Left kidney (tissue), 8 donors: ENCODE results near the gene LRRD1. TPM values are rescaled to one million over a fixed set of nuclear protein-coding genes. Genes with fewer than 3 reads are reported as not detected.
"Not testable (repeated sequence)": the region's sequence is repeated elsewhere in the genome, so short reads cannot be mapped to it uniquely, and the experiment has no call there.

Source experiments
- DNase-seq: peaks from one replicate; pipeline ENCODE4 v3.0.0-alpha.2; 2013
- long read RNA-seq, 8 donors: transcript quantifications; one replicate each; lab custom pipeline, GENCODE V29; 2026
- polyA plus RNA-seq: library from polyadenylated mRNA; unstranded; fragments of 120-200 nt; gene quantifications from one replicate; pipeline ENCODE4 v1.2.1, GENCODE V29; 2013; ENCODE audit not compliant: insufficient read length

Gene LRRD1
- polyA plus RNA-seq = 0.75 TPM
- long read RNA-seq, donor 1 = 0 reads
- long read RNA-seq, donor 2 = 0 reads
- long read RNA-seq, donor 3 = 0 reads
- long read RNA-seq, donor 4 = 0 reads
- long read RNA-seq, donor 5 = 0 reads
- long read RNA-seq, donor 6 = 0 reads
- long read RNA-seq, donor 7 = 0 reads
- long read RNA-seq, donor 8 = 0 reads

GRCh38 chr7:92178928-92179924, at the start of gene LRRD1:
TSS of gene LRRD1 (minus strand) at chr7:92179142. CDS start at chr7:92165202, 13,940 bp downstream.
- peak; percentile 89 for DNase-seq

GRCh38 chr7:92228742-92229141, 49.8 kb upstream of the LRRD1 start:
- DNase-seq = no peak

GRCh38 chr7:92228100-92228499, 49.2 kb upstream of the LRRD1 start:
- DNase-seq = no peak

- DNase-seq = no peak
Observed at GRCh38 chr7:92226981-92227380, 48.0 kb upstream of the LRRD1 start.

- DNase-seq = no peak
Observed at GRCh38 chr7:92221766-92222165, 42.8 kb upstream of the LRRD1 start.

DNA sequence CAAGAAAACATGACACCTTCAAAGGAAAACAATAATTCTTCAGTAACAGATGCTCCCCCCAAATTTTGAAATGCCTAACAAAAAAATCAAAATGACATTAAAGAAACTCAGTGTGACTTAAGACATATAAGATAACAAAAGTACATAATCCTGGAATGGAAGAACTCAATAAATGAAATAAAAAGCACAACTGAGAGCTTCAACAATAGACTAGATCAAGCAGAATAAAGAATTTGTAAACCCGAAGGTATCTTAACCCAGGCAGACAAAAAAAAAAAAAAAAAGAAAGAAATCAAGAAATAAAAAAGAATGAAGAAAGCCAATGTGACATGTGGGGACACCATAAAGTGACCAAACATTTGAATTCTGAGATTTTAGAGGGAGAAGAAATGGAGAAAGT, 27.7 kb upstream of the LRRD1 start:
- DNase-seq = no peak

- DNase-seq = no peak
Observed at GRCh38 chr7:92205987-92206386, 27.0 kb upstream of the LRRD1 start.

GRCh38 chr7:92200791-92201190, 21.8 kb upstream of the LRRD1 start:
- DNase-seq = no peak

GRCh38 chr7:92192326-92192725, 13.4 kb upstream of the LRRD1 start:
- DNase-seq = no peak

DNA sequence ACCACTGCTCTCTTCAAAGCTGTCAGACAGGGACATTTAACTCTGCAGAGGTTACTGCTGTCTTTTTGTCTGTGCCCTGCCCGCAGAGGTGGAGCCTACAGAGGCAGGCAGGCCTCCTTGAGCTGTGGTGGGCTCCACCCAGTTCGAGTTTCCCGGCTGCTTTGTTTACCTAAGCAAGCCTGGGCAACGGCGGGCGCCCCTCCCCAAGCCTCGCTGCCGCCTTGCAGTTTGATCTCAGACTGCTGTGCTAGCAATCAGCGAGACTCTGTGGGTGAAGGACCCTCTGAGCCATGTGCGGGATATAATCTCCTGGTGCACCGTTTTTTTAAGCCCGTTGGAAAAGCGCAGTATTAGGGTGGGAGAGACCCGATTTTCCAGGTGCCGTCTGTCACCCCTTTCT, 10.3 kb upstream of the LRRD1 start:
- DNase-seq = not testable (repeated sequence)

GRCh38 chr7:92184294-92184693, 5.4 kb upstream of the LRRD1 start:
- DNase-seq = not testable (repeated sequence)

DNA sequence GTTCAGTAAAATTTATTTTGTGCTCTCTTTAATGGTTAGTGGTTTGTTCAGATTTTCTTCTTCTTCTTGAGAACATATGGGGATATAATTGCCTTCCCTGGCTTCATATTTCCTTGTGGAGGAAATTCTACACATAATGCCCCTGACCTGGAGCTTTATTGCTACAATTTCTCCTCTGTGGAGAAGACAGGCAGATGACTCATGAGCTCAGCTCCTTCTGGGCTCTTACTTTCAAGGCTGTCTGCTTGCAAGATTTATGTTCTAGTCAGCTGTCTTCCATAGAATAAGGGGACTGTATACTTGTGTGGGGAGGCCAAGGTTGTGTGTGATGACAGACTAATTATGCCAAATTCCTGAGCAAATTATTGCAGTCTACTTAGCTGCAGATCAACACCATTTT, 1.6 kb downstream of the LRRD1 start:
- DNase-seq = no peak

DNA sequence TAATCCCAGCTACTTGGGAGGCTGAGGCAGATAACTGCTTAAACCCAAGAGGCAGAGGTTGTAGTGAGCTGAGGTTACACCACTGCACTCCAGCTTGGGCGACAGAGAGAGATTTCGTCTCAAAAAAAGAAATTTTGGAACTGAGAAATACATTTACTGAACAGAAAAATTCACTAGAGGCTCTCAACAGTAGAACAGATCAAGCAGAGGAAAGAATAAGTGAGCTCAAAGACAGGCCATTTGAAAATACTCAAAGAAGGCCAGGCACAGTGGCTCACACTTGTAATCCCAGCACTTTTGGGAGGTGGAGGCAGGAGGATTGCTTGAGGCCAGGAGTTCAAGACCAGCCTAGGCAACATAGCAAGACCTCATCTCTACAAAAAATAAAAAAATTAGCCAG, 9.4 kb downstream of the LRRD1 start:
- DNase-seq = not testable (repeated sequence)

- DNase-seq = no peak
Observed at GRCh38 chr7:92161271-92161670, 17.7 kb downstream of the LRRD1 start.

DNA sequence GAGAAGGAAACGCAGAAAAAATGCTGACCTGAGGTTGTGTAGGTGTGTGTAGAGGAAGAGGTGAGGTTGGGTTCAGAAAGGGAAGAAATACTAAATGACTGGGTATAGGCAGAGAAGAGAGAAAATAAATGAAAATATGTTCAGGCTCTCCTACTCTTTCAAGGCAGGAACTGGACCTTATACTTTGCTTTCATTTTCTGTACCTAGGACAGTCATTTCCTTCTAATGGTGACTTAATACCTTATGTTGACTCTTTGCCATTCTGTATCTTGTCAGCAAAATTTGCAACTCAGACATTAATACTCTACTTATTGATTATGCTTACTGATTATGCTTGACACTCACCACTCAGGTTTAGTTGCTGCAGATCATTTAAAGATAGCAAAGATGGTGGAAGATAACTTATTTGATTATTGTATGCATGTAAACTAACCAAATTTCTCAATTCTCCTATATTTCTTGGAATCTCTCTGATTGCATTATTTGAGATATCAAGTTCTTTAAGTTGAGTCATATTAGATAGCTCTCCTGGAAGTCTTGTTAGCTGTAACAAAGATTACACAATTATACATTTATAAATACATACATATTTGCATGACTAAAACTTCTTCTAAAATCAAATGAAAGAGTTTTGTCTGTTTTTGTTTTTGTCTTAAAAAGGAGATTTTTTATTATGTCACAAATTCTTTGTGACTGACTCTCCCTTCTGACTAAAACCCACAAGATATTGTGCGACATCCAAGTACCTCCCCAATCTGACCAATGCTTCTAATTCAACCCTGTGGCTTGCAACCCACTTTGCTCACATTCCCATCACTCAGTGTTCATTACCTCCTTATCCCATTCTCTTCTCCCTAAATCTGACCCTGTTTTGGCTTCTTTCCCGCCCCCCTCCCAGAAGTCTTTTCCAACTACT, 20.0 kb downstream of the LRRD1 start:
- DNase-seq = no peak

DNA sequence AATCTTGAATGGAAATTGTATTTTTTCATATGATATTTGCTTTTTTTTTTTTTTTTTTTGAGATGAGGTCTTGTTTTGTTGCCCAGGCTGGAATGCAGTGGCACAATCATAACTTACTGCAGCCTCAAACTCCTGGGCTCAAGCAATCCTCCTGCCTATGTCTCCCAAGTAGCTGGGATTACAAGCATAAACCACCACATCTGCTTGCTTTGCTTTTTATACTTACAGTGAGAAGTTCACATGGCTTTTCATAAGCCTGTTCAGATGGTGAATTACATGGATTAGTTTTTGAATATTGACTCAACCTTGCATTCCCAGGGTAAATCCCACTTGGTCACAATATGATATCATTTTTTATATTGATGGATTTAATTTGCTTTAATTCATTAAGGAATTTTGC, 22.0 kb downstream of the LRRD1 start:
- no peak for DNase-seq

- DNase-seq = no peak
Observed at GRCh38 chr7:92155108-92155739, 23.7 kb downstream of the LRRD1 start.

DNA sequence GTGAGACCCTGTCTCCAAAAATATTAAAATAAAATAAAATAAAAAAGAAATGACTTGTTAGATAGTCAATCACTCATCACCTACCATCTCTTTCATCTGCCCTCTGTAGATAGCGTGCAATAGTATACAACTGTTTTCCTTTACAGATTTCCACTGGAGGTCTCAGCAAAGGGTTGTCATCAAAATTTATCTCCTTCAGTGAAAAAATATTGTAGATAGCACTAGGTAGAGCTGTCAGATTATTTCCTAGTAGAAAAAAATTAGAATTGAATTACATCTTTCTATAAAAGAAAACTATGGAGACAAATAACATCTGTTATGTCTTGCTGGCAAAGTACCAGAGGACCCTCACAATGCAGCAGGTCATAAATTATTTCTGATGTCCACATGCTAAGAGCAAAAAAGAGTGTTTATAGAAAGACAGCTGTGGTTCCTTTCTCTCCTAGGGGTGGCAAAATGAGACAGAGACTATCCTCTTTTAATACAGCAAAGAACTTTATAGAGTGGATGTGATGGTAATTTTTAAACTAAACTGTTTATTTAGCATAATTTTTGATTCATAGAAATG, 28.4 kb downstream of the LRRD1 start:
- DNase-seq = no peak

DNA sequence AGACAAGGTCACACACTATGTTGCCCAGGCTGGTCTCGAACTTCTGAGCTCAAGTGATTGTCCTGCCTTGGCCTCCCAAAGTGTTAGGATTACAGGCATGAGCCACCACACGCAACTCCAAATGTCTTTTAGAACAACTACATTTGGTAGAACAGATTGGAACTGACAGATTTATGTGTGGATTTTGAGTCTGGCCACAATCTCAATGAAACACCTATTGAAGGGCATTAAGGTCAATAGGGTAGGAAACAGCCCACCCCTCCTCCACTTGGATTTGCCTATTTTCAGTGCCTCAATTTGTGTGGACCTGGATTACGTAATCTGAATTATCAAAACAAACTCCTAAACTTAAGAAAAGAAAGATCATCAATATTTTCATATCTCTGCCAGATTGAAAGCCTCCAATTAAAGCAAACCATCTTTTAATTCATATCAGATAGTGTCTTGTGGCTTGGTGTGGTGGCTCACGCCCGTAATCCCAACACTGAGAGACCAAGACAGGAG, 29.2 kb downstream of the LRRD1 start:
- no peak for DNase-seq

DNA sequence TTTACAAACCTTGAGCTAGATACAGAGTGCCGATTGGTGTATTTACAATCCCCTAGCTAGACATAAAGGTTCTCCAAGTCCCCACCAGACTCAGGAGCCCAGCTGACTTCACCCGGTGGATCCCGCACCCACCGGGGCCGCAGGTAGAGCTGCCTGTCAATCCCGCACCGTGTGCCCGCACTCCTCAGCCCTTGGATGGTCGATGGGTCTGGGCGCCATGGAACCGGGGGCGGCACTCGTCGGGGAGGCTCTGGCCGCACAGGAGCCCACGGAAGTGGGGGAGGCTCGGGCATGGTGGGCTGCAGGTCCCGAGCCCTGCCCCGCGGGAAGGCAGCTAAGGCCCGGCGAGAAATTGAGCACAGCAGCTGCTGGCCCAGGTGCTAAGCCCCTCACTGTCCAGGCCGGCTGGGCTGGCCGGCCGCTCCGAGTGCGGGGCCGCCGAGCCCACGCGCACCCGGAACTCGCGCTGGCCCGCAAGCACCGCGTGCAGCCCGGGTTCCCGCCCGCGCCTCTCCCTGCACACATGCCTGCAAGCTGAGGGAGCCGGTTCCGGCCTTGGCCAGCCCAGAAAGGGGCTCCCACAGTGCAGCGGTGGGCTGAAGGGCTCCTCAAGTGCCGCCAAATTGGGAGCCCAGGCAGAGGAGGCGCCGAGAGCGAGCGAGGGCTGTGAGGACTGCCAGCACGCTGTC, 35.6 kb downstream of the LRRD1 start:
- DNase-seq = not testable (repeated sequence)

- not testable (repeated sequence) for DNase-seq
Observed at GRCh38 chr7:92142791-92143190, 36.2 kb downstream of the LRRD1 start.
